Pons (tissue), 1 donor: Measurements from ENCODE around the gene CD44.

Experiments used
- DNase-seq: peaks from one replicate; pipeline ENCODE4 v3.0.0-alpha.2; 2016; ENCODE audit warnings: low spot score

CD44 gene

GRCh38 chr11:35139722-35140282 lies 831 bp downstream of the CD44 start:
- DNase-seq, result no peak

- DNase-seq, result no peak
These were observed 2.1 kb downstream of the CD44 start for GRCh38 chr11:35141071-35141470.

- DNase-seq, result peak; percentile 61
These were observed 2.6 kb downstream of the CD44 start for GRCh38 chr11:35141571-35141971.

DNA sequence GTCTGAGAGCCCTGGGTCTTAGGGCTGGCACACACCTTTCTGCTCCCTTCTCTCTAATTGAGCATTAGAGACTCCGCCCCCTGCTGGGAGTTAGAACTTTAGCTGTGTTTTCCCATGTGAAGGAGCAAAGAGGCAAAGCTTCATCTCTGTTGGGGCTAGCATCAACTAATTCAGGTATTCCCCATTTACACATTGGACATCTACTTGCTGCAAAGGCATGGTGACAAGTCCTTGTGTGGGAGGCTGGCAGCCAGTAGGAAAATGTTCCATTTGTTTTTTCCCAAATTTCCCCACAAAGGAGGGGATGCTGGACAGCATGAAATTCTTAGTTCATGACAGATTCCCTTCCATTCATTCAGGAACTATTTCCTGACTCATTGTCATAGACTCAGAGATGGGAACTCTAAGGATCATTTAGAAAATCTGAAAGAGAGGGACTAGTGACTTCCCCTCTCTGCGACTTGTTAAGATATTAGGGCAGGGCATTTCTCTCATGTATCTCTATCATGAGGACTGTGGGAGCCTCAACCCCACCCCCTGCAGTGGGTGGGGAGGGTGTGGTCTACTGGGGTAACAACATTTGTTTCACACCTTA lies 3.6 kb downstream of the CD44 start:
- no peak for DNase-seq

DNA sequence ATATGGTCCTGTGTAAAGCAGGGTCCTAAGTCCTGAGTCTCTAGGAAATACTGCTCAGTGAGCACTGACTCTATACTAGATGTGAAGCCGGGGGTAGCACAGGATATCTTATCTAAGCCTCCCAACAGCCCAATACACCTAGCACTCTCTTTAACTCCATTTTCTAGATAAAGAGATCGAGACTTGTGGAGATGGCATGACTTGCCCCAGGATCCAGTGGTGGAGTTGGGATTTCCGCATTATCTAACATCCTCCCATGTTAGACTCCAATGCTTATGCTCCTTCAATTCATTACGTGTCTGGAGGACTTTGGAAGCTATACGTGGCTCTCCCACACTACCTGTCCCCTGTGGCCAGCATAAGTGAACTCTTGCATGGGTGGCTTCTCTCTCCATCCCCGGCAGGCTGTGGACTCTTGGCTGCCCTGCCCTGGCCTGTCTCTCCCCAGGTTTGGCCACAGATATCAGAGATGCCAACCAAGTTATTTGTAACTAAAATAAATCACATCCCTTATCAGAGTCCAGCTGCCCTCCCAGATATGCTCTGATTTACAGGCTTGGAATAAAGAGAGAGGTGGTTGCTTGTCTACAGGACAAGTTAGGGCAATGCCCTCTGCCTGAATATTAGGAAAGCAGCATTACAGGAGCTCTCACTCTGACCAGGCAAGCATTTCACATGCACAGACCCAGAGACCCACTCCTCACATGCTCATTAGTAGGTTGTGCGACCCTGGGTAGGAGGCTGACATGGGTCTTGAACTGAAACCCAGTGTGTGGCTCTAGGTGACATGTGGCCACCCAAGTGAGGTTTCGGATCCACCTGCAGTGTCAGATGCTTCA lies 4.5 kb downstream of the CD44 start:
- DNase-seq, result no peak

DNA sequence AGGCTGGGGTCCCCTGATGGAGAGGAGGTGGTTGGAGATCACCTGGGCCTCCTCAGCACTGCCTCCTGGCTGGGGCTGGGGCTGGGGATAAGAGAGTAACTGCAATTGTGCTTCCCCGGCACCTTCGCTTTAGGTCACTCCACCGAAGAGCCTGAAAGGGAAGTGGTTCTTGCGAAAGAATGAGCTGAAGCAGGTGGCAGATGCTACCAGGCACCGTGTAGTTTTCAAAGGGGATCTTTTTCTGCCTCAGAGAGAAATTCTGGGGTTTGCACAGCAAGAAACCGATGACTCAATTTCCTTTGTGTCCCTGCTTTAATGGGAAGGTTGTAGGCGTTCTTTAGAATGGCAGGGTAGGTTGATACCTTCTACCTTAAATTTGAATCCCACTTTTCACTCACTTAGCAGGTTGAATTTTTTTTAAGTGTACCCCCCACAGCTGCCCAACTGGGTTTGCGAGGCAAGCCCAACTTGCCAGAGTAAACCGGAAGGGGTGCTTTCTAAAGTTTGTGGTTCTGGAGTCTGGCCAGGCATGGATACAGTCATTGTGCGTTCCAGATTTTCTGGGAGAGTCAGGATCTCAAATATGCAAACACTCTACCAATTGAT lies 5.3 kb downstream of the CD44 start:
- DNase-seq, result no peak

DNA sequence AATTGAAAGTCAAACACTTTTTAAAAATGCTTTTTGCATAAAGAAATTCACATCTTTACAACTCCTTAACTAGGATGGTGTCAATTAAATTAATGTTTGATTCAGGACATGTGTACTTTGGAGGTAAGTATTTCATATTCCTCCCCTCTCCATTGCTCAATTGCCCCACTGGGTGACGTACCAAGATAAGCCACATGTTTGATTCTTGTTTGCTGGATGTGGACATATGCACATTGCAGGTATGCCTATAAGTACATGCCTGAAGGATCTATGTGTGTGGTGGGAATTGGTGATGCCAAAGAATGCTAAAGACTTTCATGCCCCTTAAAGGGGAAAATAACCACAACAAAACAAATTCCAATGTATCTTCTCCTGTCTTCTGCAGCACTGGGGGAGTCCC lies 5.8 kb downstream of the CD44 start:
- no peak for DNase-seq

GRCh38 chr11:35145271-35145670 lies 6.3 kb downstream of the CD44 start:
- no peak for DNase-seq

DNA sequence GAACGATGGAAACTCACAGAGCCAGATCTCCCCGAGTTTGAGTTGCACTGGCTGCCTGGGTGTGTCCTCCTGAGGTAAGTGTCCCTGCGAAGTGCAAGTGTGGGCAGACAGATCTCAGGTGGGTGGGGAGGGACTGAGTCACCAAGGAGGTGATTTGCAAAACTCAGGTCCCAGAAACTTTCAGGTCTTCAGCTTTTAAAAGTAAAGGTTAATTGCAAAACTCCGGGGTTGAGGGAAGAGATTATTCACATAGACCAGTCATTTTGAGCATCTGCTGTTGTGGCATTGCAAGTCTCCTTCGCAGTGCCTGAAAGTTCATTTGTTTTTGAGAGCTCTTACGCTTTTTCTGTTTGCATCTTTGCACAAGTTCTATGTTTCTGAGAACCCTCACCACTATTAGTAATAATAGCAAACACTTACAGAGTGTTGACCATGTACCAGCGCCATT lies 7.1 kb downstream of the CD44 start:
- DNase-seq, result no peak

DNA sequence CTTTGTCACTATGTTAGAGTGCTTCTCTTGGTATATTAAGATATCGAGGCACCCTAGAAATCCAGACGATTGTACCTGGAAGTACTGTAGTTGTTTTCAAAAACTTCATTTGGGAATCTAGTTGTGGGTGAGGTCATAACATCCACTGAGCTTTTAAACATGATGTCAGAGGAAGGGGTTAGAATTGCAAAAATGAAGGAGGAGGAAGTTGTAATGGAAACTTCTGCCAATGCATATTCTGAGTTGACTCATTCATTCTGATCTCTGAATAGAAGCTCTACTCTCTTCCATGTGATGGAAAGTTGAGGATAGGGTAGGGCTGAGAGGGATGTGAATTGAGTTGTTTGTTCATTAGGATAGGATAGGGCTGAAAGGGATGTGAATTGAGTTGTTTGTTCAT lies 7.7 kb downstream of the CD44 start:
- DNase-seq, result no peak

GRCh38 chr11:35147235-35147634 lies 8.3 kb downstream of the CD44 start:
- no peak for DNase-seq

DNA sequence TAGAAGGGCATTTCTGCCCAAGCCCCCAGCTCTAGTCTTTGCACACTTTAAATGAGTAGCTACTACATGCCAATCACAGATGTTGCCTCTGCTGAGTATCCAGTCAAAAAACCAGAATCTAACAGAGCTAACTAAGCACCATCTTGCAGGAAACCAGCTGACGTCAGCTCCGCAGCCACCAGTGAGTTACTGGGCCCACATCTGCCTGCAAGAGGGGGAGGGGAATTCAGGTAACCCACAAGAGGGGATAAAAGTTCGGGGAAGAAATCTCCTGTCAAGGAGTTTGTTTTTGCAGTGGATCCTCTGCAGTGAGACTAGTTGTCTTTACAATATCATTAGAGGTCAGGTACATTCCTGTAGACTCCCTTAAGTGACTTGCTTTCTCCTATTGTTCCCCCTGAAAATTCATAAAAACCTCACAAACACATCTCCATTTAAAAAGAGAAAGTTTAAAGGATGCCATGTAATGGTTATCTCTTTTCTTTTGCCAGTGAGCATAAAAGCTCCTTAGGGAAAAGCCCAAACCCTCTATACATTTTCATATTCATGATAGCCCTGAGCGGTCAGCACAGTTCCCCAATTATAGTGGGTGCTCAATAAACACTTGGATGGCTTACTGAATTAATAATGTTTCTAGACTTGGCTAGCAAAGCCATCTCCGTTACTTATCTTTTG lies 9.3 kb downstream of the CD44 start:
- DNase-seq, result no peak

DNA sequence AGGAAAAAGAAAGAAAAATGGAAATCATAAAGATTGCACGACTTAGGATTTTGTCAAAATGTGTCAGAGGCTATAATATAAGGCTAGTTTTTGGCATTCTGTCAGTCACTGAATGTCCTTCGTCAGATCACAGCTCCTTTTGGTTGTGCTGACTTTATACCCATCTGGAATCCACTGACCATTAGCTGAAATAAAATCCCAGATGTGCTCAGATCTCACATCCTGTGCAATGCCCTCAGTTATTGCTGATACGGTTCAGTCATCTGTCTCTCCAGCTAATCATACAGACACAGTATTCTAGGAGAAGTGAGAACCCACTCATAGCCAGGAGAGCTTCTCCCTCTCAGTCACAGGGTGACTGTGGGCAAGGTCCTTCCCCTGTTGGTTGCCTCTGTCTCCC lies 11.5 kb downstream of the CD44 start:
- no peak for DNase-seq

DNA sequence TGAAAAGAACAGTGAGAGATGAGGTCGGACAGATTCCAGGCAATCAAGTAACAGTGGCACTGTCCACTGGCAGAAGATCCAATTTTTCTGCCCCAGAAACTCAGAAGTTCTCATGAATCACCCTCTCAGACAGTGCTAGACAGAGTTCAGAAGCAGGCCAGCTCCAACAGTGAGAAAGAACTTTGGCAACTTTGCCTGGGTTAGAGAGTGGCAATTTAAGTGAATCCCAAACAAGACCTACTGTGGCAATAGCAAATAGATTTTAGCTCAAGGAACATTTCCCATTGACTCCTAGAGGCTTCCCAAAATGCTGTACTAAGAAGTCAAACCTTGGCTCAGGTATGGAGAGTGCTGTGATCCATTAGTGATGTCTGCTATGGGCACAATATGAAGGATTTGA lies 12.3 kb downstream of the CD44 start:
- no peak for DNase-seq

- no peak for DNase-seq
These were observed 12.8 kb downstream of the CD44 start for GRCh38 chr11:35151683-35152280.

DNA sequence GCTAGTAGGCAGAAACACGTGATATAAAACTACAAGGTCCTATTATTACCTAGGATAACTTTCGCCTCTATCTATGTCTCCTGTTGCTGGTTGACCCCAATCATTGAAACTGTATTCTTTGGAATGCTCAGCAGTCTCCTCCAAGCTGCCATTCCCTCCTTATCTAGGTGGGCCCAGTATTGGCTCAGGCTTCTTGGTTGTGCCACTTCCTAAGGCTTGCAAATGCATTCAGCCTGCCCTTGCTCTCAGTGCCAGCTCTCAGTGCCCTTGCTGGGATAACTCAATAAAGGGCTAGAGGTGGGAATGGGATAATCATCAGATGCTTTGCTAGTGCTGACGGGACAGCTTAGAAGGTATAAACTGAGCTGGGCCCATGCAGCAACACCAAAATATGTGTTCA lies 13.6 kb downstream of the CD44 start:
- DNase-seq, result no peak

DNA sequence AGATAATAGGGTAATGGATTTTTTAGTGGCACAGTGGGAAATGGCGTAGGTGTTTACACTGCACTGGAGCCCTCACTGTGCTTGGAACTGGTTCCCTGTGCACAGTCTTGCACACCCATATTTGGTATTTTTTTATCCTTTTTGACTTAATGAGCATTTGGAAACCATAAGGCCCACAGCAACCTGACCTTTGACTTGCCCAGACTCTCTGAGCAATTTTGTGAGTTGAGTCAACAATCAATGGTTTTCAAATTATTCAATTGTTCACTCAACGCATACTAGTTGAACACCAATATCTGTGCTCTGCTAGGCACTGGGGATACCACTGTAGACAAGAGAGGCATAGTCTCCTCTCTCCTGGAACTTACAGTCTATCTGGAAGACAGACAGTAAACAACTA lies 14.3 kb downstream of the CD44 start:
- no peak for DNase-seq

- DNase-seq, result no peak
These were observed 16.0 kb downstream of the CD44 start for GRCh38 chr11:35154952-35155351.

- no peak for DNase-seq
These were observed 16.7 kb downstream of the CD44 start for GRCh38 chr11:35155677-35156076.

DNA sequence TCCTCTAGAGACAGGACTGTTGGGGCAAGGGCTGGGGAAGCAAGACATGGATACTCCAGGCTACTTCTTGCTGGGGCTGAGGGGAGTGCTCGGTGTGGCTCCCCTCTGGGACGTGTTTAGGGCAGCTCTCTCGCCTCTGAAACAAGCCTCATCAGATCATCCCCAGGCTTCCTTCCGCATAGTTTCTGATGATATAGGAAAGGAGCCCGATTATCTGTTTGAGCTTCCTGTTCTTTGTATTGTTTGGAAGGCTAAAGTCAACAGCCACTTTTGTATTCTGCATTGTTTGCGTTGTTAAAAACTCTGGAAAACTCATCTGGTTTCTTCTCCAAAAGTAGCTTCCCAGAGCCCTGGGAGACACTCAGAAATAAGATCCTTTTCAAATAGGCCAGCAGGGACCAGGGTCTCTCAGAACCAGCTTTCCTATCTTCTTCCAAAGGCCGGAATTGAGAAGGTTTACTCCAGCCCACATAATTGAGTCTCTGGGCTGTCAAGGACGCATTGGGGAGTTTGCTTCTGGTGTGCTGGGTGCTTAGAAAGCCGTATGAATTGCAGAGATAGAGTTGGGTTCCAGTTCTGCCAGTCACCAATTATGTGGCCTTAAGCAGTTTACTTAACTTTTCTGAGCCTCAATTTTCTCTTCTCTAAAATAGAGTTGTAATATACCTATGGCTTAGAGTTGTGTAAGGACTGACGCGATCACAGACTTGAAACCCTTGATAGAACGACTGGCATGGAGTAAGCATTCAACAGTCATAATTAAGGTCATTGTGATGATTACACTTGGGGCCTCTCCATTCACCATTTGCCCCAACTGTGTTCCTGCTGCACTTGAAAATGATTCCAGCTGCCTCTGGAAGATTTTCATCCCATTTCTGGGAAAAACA lies 19.1 kb downstream of the CD44 start:
- DNase-seq, result no peak
